OCI-LY7 (cell line): ENCODE measurements around the gene PEPD. TPM values are rescaled to one million over a fixed set of nuclear protein-coding genes. Genes with fewer than 3 reads are reported as not detected.

ENCODE experiments used
- BruUV-seq: library from RNA; stranded (reverse); fragments of 400-500 nt; replicated peaks from 2 replicates; lab custom pipeline; 2021; lab: Mats Ljungman, UMichigan
- CTCF ChIA-PET: fragments of 300-600 bp; sonication (Branson Sonifier 250); formaldehyde crosslinking; loops from one replicate; lab custom pipeline; 2022; ENCODE audit warnings: antibody characterized with exemption; ENCODE audit not compliant: unreplicated experiment; lab: Charles Lee
- POLR2A ChIA-PET: fragments of 300-600 bp; sonication (Branson Sonifier 250); formaldehyde crosslinking; loops from one replicate; lab custom pipeline; 2022; ENCODE audit warnings: antibody characterized with exemption; lab: Charles Lee
- DNase-seq: peaks from one replicate; pipeline ENCODE4 v3.0.0-alpha.2; 2015; ENCODE audit warnings: low spot score
- H2AFZ ChIP-seq: fragments of 200-600 bp; sonication (generic), shearing (Covaris generic); 2 replicates; pipeline ENCODE4 v1.6.1; 2014; ENCODE audit warnings: mild to moderate bottlenecking, antibody characterized with exemption, low read length, moderate library complexity
- H3K27ac ChIP-seq: fragments of 200-600 bp; sonication (generic); 2 replicates; pipeline ENCODE4 v1.5.1; 2014; ENCODE audit warnings: mixed run types, low read depth, mild to moderate bottlenecking, moderate library complexity, low read length, inconsistent platforms; ENCODE audit not compliant: poor library complexity, severe bottlenecking
- H3K36me3 ChIP-seq: fragments of 200-600 bp; sonication (generic); 2 replicates; pipeline ENCODE4 v1.6.1; 2014; ENCODE audit warnings: mild to moderate bottlenecking, antibody characterized with exemption, low read length, moderate library complexity, mixed read lengths; ENCODE audit not compliant: insufficient read depth
- H3K4me1 ChIP-seq: fragments of 200-600 bp; sonication (generic); 2 replicates; pipeline ENCODE4 v1.5.1; 2014; ENCODE audit warnings: mild to moderate bottlenecking, low read length; ENCODE audit not compliant: insufficient read depth, poor library complexity, severe bottlenecking
- H3K4me2 ChIP-seq: fragments of 200-600 bp; sonication (generic); 2 replicates; pipeline ENCODE4 v1.6.1; 2014; ENCODE audit warnings: mild to moderate bottlenecking, low read length
- H3K4me3 ChIP-seq: fragments of 200-600 bp; sonication (generic); 2 replicates; pipeline ENCODE4 v1.5.1; 2014; ENCODE audit warnings: mild to moderate bottlenecking, low read depth, low read length; ENCODE audit not compliant: poor library complexity, severe bottlenecking
- H3K79me2 ChIP-seq: fragments of 200-600 bp; sonication (generic); 2 replicates; pipeline ENCODE4 v1.6.1; 2016; ENCODE audit warnings: low read depth, mild to moderate bottlenecking, low read length, moderate library complexity, mixed read lengths; ENCODE audit not compliant: insufficient read depth
- H3K9me2 ChIP-seq: fragments of 200-600 bp; sonication (generic); 2 replicates; pipeline ENCODE4 v1.6.1; 2016; ENCODE audit warnings: mild to moderate bottlenecking, low read length, mixed read lengths; ENCODE audit not compliant: insufficient read depth
- H3K9me3 ChIP-seq: fragments of 200-600 bp; sonication (generic); 2 replicates; pipeline ENCODE4 v1.6.1; 2014; ENCODE audit warnings: mild to moderate bottlenecking, mixed run types, low read length, mixed read lengths
- H4K20me1 ChIP-seq: fragments of 200-600 bp; sonication (generic); 2 replicates; pipeline ENCODE4 v1.6.1; 2014; ENCODE audit warnings: mild to moderate bottlenecking, antibody characterized with exemption, low read length, moderate library complexity, mixed read lengths; ENCODE audit not compliant: insufficient read depth
- CTCF ChIP-seq: fragments of 200-600 bp; sonication (generic); conservative IDR thresholded peaks from 2 replicates; pipeline ENCODE4 v1.5.1; 2014; ENCODE audit warnings: mild to moderate bottlenecking, antibody characterized with exemption, low read length, moderate library complexity, mixed read lengths
- EZH2phosphoT487 ChIP-seq: fragments of 200-600 bp; sonication (generic); IDR thresholded peaks from 2 replicates; pipeline ENCODE4 v1.6.1; 2018; ENCODE audit warnings: low read depth, borderline replicate concordance, mild to moderate bottlenecking, mixed run types, antibody characterized with exemption, low read length, moderate library complexity, mixed read lengths
- intact Hi-C: fragments of 100-400 bp; cut with micrococcal nuclease; formaldehyde crosslinking; loops from one replicate; pipeline ENCODE4 v1.10.0; 2022; ENCODE audit not compliant: unreplicated experiment
- total RNA-seq, 2 experiments: library from RNA; depleted of rRNA in 1 of 2; stranded (reverse); fragments of >200 nt in 1 of 2; shearing (Covaris generic) in 1 of 2; gene quantifications; 2 replicates each; pipeline ENCODE4 v1.2.3, GENCODE V29; 2014 to 2022

Gene PEPD
- total RNA-seq, 2 experiments from 2014 or later, result 24.4 to 29.7 TPM

GRCh38 chr19:33440241-33440640 lies 81.3 kb downstream of the PEPD start:
- Histone ChIP-seq H4K20me1 (no peaks in the 10 kb centered on the region), H3K79me2 (no peaks in the 10 kb centered on the region), H3K4me3 (no peak overlapping the region), H3K4me2 (no peak overlapping the region), H3K27ac (no peak overlapping the region), H3K9me2 (no peaks in the 10 kb centered on the region), H3K36me3 (no peaks in the 10 kb centered on the region), H3K4me1 (no peaks in the 10 kb centered on the region), H3K9me3 (no peaks in the 10 kb centered on the region), H2AFZ (no peak overlapping the region)
- ChIA-PET POLR2A (no interaction called here), CTCF (no interaction called here)
- no peak for DNase-seq
- TF ChIP-seq CTCF (no peak), EZH2phosphoT487 (no peak)
- BruUV-seq, result no TSS peak
- intact Hi-C loops, result no loop called here

GRCh38 chr19:33438987-33439781 lies 82.4 kb downstream of the PEPD start:
- Histone ChIP-seq H3K9me3 (no peaks in the 10 kb centered on the region), H3K4me3 (no peak overlapping the region), H2AFZ (no peak overlapping the region), H3K4me2 (no peak overlapping the region), H3K79me2 (no peaks in the 10 kb centered on the region), H3K9me2 (no peaks in the 10 kb centered on the region), H3K4me1 (no peaks in the 10 kb centered on the region), H3K27ac (no peak overlapping the region), H4K20me1 (no peaks in the 10 kb centered on the region), H3K36me3 (no peaks in the 10 kb centered on the region)
- DNase-seq, result no peak
- ChIA-PET CTCF (no interaction called here), POLR2A (no interaction called here)
- TF ChIP-seq CTCF (no peak), EZH2phosphoT487 (no peak)
- no TSS peak for BruUV-seq
- intact Hi-C loops, result no loop called here
